Limb (tissue), 2 donors: ENCODE data around the gene SEMA4C.

Source experiments
- DNase-seq, 2 donors: peaks; one replicate each; pipeline ENCODE4 v3.0.0-alpha.2; 2016; ENCODE audit errors: extremely low spot score in 2 of 2

SEMA4C gene

DNA sequence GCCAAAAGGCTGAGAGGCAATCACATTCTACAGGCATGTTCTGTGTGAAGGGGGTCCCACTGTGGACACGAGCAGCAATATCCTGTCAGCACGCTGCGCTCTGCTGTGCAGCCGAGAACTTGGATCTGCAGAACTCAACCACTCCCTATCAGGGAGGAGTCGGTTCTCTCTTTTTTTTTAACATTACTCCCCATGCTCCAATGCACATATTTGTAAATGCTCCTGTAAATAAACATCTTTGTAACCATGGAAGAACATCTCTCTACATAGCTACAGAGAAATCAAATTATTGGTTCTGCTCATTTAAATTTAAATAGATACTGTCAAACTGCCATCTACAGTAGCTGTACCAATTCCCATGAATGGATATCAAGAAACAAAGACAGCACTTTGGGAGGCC lies 23.1 kb downstream of the SEMA4C start:
- no peak for DNase-seq

DNA sequence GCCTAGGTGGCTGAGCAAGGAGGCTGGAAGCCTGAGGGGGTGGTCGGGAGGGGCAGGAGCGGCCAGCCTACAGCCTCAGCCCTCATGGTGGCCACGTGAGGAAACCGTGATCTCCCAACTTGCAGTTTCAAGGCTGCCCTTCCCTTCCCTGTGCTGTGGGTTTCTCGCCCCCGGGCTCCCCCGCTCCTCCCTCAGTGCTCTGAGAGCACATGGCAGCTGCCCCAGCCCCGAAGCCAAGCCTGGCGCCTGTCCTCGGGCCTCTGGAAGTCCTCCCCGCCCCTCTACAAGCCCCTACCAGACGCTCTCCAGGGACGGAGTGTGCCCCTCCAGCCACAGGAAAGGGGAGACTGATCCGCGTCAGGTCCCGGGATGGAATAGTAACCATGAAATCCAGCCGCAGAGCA lies 25.5 kb downstream of the SEMA4C start:
- DNase-seq = peak in 1 of 2 donors; percentile 24

DNA sequence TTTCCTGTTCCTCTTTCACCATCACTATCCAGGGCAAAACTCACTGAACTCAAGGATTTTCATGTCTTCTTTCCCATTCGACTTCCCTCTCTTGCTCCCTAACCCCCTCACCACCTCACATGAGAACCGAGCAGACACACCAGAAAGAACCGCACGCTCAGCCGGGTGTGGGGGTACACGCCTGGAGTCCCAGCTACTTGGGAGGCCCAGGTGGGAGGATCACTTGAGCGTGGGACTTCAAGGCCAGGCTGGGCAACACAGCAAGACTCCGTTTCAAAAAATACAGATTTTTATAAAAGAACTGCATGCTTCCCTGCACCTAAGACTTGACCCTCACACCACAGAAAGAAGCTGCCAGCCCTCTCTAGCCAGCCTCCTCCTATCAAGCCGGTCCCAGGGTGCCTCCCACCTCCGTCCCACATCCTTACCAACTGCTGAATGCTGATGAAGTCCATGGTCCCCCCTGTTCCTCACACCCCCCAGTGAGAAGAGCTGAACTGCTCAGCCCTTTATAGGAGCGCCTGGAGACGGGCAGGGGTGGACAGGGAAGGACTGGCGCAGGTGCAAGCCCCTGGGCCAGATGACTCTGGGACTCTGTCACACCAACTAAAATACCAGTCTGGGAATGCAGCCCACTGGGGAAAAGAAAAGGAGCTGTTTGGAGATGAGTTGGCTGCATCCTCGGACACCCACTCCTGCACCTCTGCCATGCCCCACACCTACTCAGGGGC lies 26.2 kb downstream of the SEMA4C start, which contains the start of gene ANKRD23:
Gene ANKRD23 (minus strand): TSS at position 484 of the 731 bp plus-strand sequence. CDS start 29 bp downstream, at position 455.
- no peak for DNase-seq

GRCh38 chr2:96842600-96842999 lies 27.3 kb downstream of the SEMA4C start:
- peak in 1 of 2 donors; percentile 17 for DNase-seq

DNA sequence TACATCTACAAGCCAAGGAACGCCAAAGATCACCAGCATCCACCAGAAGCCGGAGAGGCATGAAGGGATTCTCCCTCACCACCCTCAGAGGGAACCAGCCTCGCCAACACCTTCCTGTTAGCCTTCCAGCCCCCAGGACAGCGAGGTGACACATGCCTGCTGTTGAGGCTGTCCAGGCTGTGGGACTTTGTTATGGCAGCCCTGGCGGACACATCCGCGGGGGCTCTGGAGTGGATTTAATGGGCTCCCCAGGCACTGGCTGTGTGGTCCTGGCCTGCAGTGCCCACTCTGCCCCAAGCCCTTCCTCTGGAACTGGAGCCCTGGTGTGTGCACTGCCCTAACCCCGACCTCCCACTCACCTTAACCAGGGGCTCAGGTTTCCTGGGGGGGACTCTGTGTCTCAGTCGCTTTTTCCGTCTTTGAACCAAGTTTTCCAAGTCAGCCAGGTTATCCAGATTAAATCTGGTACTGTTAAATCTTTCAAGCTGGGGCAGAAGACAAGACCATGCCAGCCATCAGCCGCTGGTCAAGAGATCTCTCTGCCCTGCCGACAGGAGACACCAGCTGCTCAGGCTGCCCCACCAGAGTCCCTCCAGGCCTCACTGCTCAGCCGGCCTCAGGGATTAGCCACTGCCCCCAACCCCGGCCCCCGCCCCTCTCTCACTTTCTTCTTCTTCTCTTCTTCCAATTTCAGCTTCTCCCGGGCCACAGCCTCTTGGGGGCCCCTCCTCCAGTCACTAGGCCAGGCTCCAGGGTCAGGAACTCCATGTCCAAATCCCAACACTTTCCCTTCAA lies 28.0 kb downstream of the SEMA4C start:
- peak in 1 of 2 donors; percentile 21 for DNase-seq

- peak in 1 of 2 donors; percentile 25 for DNase-seq
These were observed 29.7 kb downstream of the SEMA4C start for GRCh38 chr2:96839875-96840850.

DNA sequence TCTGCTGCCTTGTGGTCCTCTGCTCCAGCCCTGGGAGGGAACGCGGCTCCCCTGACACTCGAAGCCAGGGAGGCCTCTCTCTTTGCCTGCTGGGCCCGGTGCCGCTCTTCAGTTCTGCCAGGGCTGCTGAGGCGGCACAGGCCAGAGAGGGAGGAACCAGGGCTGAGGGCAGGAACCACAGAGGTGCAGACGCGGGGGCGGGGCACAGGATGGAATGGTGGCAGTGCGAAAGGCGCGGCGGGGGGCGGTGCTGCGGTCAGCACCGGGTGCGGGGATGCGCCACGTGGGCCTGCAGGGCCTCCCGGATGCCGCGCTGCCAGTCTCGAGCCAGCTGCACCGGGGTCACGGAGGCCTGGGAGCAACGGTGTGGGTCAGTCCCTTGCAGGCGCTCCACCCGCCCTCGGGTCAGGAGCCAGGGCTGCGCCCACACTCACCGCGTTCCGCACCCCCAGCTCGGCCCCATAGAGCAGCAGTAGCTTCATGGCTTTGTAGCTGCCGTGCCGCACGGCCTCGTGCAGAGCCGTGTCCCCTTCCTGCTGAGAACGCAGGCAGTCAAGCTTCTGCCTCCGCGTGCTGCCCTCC lies 30.5 kb downstream of the SEMA4C start:
- peak in 1 of 2 donors; percentile 43 for DNase-seq

GRCh38 chr2:96838345-96839292 lies 31.3 kb downstream of the SEMA4C start:
- DNase-seq = peak in 1 of 2 donors; percentile 34

DNA sequence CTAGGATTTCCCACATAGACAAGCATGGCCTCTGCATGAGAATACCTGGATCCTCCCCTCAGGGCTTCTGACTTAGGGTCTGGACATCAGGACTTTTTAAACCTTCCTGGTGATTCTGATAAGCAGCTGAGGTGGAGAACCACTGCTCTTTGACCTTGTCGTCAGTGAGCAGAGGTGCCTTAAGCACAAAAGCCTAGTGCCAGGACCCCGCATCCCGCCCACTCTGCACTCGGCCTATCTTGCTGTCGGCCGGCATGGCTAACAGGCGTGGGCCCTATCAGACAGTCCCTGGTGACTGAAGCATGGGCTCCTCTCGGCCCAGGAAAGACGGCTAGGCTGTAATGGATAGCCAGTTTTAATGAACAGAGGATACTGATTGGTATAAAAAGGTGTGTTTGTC lies 32.3 kb downstream of the SEMA4C start:
- DNase-seq = no peak

GRCh38 chr2:96835830-96836229 lies 34.0 kb downstream of the SEMA4C start:
- no peak for DNase-seq

DNA sequence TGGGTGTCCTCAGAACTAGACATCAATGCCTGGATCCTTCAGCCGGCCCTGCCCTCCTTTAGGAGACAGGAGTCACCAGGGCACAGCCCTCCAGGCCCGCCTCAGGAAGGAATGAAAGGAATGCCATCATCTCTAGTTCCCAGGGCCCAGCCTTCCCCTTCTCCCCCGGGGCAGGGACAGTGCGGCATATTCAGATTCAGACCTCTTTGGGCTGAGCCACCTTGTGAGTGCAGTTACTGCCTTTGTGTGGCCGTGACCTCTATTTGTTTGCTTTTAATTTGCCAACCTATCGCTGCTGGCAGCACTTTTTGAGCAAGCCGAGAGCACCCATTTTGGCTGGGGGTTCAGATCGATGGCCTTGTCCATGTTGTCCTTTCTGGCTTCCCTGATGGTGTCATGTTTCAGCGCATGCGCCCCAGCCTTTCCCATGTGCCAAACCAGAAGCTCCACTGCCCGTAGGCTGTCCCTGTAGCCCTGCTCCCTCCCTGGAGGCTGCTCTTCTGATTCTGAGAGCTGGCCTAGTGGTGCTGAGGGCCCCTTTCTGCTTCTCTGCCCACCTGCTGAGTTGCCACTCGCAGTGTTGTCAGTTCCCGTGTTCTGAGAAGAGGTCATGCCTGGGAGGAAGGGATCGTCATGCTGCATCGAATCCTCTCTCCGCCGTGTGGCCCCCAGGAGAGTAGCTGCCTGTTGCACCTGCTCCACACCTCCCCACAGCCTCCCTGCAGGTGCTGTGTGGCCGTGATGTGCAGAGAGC lies 36.9 kb downstream of the SEMA4C start:
- peak; percentile 50 to 72 for DNase-seq

DNA sequence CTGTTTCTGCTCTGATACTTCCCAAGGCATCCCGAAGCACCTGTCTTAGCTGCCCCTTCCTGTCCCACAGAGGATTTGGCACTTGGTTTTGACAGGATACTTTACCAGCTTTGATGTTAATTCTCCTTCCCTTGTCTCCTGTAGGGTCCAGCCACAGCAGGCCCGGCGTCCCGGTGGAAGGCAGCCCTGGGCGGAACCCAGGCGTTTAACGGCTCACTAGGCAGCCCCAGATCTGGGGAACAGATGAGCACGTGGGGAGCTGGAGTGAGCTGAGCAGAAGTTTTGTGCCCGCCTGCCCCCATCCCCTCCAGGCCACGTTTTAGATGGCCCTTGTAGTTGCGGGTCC lies 37.5 kb downstream of the SEMA4C start:
- no peak for DNase-seq

- DNase-seq = no peak
These were observed 38.2 kb downstream of the SEMA4C start for GRCh38 chr2:96831679-96832078.

DNA sequence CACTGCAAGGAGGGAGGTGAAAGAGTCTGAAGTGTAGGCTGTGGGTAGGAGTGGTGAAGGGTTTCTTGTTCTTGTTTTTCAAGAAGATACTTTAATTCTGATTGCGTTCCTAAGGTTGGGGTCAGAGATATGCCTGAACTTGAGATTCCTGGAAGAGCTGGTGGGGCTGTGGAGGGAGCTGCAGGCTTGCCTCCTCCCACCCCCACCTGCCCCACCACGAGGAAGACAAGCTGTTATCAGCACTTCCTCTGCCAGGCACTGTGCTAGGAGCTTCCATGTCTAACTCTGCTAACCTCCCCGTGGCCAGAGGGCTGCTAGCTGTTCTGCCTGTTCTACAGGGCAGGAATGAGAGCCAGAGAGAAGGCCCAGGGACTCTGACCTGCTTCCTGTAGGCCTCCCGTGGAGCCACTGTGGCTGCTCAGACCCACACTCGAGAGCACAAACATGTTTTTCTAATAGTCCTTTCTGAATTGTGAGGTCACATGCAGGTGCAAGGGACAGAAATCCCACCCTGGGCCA lies 39.8 kb downstream of the SEMA4C start:
- no peak for DNase-seq

- DNase-seq = no peak
These were observed 41.0 kb downstream of the SEMA4C start for GRCh38 chr2:96828874-96829273.

GRCh38 chr2:96828436-96828835 lies 41.4 kb downstream of the SEMA4C start:
- no peak for DNase-seq

DNA sequence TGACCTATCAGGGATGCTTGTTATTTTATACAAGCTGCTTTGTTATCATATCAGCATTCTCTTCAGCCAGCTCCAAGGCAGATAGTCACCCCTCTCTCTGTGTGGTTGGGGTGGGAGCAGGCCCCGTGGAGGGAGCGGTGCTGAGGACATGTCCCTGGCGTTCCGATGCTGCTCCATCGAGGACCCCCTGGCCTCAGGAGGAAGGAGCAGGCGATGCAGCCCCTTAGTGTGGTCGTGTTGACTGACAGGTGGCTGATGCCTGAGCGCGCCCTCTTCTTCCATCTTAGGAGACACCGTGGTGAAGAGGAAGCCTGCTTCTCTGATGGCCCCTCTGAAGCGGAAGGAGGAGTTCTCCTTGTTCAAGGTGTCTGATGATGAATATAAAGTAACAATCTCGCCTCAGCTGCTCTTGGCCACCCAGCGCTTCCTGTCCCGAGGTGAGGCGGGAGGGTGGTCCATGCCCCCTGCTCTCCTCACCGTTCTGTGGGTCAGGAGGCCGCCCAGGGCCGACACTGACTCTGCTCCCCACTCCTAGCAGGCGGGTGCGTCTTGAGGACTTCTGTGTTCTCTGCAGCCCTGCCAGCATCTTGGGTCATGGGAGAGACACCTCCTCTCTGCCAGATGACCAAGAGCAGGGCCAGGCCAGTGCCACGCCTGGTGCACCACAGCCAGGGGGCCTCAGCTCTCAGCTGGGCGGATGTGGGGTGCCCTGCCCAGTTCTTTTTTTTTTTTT lies 43.2 kb downstream of the SEMA4C start:
- no peak for DNase-seq

DNA sequence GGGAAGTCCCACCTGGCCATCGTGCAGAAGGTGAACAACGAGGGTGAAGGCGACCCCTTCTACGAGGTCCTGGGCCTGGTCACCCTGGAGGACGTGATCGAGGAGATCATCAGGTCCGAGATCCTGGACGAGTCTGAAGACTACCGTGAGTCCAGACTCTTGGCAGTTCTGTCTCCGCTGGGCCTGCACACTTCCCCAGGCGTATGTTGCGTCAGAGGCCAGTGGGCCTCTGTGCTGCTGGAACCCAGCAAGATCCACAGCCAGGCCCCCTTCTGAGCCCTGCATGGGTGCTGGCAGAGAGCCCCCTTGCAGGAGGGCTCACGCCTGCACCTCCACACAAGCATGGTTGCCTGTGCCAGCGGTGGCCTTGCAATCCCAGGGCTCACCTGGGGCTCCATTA lies 44.8 kb downstream of the SEMA4C start:
- DNase-seq = no peak
